Measurements from ENCODE around the gene PER3.
A peak's percentile ranks its signal among the peaks of the same experiment; 100 is the strongest.
"Not testable (repeated sequence)": the region's sequence is repeated elsewhere in the genome, so short reads cannot be mapped to it uniquely, and the experiment has no call there.

PER3 gene

DNA sequence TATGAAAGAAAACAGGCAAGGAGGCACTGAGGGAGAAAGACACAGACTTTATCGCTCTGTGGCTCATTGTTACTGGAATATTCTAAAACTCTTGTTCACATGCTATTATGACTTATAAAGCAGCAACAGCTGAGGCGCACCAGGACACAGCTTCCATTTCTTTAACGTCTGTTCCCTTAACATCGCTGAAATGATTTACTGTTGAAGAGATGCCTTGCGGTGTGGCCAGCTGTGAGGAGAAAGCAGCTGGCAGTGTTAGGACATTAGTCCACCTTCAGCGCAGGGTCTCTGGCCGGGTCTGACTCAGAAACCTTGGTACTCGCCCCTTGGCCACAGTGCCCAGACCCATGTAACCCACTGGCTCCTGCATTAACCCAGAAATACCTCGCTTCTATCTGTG, 3.1 kb upstream of the PER3 start:
- DNase-seq: no peak

- DNase-seq: no peak
Measured at GRCh38 chr1:7781501-7781900, 2.6 kb upstream of the PER3 start.

- no peak for DNase-seq
Measured at GRCh38 chr1:7781923-7782495, 2.1 kb upstream of the PER3 start.

GRCh38 chr1:7783178-7783711, 846 bp upstream of the PER3 start:
- DNase-seq: no peak

DNA sequence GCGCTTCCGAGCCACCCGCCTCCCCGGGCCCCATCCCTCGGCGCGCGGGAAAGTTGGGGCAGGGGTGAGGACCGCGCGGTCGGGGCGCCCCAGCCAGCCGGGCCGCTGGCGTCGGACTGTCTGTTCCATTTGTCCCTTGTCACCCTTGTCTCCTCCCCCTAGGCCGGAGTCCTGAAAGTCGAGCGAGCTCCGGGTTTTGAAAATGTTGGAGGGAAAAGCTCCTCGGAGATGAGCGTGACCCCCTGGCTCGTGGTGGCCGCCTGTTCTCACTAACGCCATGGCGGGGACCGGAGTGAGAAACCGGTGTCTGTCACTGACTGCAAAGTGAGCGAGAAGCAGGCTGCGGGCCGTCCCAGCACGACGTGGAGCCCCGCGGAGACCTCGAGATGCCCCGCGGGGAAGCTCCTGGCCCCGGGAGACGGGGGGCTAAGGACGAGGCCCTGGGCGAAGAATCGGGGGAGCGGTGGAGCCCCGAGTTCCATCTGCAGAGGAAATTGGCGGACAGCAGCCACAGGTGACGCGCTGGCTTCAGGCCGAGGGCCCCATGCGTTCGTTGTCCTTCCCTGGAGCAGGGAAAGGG, 491 bp downstream of the PER3 start:
- peak; percentile 2 for DNase-seq

DNA sequence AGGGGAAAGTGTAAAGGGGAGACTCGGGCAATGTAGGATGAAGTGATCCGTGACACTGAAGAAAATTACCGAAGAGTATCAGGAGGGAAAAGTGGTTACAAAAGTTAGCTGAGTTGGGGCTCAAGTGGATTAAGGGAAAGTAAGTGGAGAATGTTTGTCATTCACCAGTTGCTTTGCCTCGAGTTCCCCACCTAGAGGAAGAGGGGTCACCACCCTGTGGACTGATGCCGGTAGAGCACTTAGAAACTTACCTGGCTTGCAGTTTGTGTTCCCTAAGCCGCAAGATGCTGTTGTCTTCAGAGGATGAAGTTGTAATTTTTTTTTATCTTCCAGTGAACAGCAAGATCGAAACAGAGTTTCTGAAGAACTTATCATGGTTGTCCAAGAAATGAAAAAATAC, 1.0 kb downstream of the PER3 start:
- no peak for DNase-seq

GRCh38 chr1:7786795-7787194, 2.7 kb downstream of the PER3 start:
- no peak for DNase-seq

DNA sequence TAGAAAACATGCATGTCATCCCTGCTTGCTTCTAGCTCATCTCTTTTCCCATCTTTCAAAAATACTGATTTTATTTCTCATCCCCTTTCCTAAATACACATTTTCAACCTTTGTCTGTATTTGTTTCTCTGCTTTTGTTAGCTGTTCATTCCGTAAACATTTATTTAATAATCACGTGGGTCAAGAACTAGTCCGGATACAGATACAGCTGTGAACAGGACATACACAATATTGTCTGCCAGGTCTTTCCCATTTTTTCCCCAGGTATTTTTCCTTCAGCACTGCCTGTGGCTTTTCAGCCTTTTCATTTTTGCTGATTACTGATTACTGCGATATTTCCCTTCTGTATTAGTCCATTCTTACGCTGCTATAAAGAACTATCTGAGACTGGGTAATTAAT, 5.7 kb downstream of the PER3 start:
- no peak for DNase-seq

DNA sequence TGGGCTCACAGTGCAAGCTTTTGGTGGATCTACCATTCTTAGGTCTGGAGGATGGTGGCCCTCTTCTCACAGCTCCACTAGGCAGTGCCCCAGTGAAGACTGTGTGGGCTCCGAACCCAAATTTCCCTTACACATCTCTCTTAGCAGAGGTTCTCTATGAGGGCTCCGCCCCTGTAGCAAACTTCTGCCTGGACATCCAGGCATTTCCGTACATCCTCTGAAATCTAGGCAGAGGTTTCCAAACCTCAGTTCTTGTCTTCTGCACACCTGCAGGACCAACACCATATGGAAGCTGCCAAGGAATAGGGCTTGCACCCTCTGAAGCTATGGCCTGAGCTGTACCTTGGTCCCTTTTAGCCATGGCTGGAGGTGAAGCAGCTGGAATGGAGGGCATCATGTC, 6.9 kb downstream of the PER3 start:
- not testable (repeated sequence) for DNase-seq

DNA sequence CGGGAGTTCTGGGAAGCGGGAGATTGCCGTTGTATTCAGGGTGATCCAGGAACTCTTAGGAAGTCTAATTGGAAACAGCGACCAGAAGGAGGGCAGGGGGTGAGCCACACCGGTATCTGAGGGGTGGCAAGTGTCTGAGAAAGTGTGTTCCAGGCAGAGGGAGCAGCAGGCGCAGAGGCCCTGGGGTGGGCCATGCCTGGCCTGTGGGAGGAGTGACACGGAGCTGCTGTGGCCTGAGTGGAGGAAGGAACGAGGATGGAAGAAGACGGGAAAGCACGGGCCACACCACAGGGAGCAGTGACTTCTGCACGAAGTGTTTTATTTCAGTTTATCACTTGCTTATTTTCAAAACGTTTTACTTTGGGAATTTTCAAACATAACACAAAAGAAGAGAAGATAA, 11.3 kb downstream of the PER3 start:
- no peak for DNase-seq

DNA sequence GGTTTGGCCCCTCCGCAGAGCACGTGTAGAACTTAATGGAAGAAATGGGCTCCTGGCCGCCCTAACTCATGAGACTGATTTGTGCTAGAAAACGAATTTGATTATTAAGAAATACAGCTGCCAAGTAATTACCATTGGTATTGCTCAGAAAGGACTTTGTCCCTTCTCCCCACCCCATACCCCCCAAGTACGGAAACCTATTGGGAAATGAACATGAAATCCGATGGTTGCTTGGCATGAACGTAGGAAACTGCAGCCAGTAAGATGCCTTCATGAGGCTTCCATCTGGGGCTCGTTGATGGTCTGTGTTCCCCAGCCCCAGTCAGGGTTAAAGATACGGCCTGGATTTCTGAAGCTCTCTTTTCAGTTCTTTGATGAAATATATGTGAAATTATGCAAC, 21.4 kb downstream of the PER3 start:
- no peak for DNase-seq

- DNase-seq: no peak
Measured at GRCh38 chr1:7808253-7808844, 24.3 kb downstream of the PER3 start.

DNA sequence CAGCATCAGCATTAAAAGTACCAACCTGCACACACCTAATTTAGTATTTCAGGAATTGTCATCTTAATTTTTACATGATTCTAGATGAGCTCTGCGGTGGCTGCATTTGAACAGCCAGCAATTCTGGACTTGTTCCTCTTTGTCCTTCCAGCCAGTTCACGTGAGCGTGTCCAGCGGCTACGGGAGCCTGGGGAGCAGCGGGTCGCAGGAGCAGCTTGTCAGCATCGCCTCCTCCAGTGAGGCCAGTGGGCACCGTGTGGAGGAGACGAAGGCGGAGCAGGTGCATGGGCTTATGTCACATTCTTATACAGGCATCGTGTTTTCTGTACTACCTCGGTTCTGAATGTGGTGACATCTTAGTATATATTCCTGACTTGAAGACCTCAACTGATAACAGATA, 25.7 kb downstream of the PER3 start:
- no peak for DNase-seq

- peak; percentile 8 for DNase-seq
Measured at GRCh38 chr1:7810395-7810794, 26.3 kb downstream of the PER3 start.

DNA sequence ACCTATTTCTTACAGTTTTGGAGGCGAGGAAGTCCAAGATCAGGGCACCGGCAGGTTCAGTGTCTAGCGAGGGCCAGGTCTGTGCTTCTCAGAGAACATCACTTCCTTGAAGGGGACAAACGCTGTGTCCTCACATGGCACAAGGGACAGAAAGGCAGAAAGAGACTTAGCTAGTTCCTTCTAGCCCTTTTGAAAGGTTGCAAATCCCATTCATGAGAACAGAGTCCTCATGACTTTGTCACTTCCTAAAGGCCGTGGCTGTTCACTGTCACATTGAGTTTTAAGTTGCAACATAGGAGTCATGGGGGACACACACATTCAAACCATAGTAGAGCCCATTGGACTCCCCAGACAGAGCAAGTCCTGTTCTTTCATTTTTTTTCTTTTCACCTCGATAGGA, 27.4 kb downstream of the PER3 start:
- no peak for DNase-seq

DNA sequence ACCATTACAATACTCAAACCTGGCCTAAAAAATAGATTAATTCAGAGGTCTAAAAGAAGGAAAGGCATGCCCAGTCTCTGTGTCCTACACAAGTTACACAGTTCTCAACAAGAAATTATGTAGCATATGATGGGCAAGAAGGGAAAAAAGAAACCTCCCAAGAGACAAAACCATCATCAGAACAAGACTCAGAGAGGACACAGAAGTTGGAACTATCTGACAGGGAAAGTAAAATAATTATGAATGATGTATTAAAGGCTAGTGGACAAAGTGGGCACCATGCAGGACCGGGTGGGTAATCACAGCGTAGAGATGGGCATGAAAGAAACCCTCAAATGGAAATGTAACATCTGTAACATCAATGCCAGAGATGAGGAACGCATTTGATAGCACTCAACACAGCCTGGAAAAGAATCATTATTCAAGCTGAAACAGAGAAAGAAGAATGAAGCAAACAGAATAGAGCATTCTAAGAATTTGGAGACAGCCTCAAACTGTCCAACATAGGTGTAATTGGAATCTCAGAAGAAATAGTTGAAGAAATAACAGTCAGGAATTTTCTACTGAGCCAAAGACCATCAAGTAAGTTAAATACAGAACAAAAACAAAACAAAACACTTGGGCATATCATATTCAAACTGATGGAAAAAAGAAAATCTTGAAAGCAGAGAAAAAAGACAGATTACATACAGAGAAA, 29.7 kb downstream of the PER3 start:
- no peak for DNase-seq

- DNase-seq: no peak
Measured at GRCh38 chr1:7821282-7821681, 37.2 kb downstream of the PER3 start.

DNA sequence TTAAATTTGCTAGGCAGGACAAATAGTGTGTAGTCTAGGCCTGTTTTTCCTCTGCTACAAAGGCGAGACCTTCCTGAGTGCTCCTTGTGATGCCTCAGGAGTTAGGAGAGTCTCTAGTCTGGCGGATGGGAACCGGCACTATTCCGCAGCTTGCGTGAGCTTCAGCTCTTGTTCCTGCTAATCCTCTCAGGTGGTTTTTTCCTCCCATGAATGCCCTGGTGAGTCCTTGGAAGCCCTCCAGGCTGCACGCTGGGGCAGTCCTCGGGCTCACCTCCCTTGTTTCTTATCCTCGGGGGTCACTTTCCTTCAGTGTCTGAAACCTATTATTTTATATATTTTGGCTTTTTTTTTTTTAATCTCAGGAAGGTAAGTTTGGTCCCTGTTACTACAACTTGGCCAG, 40.6 kb downstream of the PER3 start:
- DNase-seq: no peak

DNA sequence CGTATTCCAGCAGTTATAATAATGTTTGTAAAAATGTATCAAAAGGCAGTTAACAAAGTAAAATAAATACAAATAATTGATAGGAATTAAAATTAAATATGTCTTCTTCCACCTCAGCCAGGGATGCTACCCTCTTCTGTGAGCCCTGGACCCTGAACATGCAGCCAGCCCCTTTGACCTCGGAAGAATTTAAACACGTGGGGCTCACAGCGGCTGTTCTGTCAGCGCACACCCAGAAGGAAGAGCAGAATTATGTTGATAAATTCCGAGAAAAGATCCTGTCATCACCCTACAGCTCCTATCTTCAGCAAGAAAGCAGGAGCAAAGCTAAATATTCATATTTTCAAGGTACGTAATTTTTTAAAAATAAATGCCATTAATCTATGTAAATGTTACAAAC, 42.3 kb downstream of the PER3 start:
- no peak for DNase-seq

DNA sequence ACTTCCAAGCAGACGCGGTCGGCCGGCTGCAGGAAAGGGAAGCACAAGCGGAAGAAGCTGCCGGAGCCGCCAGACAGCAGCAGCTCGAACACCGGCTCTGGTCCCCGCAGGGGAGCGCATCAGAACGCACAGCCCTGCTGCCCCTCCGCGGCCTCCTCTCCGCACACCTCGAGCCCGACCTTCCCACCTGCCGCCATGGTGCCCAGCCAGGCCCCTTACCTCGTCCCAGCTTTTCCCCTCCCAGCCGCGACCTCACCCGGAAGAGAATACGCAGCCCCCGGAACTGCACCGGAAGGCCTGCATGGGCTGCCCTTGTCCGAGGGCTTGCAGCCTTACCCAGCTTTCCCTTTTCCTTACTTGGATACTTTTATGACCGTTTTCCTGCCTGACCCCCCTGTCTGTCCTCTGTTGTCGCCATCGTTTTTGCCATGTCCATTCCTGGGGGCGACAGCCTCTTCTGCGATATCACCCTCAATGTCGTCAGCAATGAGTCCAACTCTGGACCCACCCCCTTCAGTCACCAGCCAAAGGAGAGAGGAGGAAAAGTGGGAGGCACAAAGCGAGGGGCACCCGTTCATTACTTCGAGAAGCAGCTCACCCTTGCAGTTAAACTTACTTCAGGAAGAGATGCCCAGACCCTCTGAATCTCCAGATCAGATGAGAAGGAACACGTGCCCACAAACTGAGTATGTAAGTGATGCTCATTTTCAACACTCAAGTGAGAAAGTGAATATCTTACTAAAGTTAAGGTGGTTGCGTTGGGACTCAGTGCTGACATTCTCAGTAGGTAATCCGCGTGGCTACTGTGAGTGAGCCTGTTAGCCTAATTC, 43.2 kb downstream of the PER3 start:
- DNase-seq: peak; percentile 22

DNA sequence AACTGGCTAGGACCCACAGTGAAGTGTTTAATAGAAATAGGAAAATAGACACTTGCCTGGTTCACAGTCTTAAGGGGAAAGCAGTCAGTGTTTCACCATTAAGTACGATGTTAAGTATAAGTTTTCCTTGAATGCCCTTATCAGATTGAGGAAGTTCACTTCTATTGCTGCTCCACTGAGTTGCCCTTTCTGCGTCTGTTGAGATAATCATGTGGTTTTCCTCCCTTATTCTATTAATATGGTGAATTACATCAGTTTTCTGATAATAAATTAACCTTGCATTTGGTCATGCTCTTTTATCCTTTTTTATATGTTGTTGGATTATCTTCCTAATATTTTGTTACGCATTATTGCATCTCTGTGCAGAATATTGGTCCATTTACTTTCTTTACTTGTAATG, 47.4 kb downstream of the PER3 start:
- no peak for DNase-seq

DNA sequence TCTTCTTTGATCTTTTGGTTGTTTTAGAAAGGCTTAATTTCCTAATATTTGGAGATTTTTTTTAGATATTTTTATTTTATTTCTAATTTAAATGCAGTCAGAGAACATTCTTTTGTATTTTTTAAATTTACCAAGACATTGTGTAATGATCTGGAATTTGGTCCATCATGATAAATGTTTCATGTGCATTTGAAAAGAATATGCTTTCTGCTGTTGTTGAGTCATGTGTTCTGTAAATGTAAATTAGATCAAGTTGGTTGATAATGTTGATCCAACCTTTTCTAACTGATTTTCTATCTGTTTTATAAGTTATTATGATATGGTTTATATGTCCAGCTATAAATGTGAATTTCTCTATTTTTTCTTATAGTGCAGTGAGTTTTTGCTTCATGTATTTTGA, 48.9 kb downstream of the PER3 start:
- no peak for DNase-seq

- DNase-seq: no peak
Measured at GRCh38 chr1:7838714-7839113, 54.6 kb downstream of the PER3 start.
